Measurements from ENCODE around the gene IRF4.

IRF4 gene

GRCh38 chr6:353642-354614 is 37.6 kb upstream of the IRF4 start:
- DNase-seq (ENCODE audit: low read depth) = no peak

GRCh38 chr6:354631-355280 is 36.8 kb upstream of the IRF4 start:
- no peak overlapping the region for H3K4me3 ChIP-seq (ENCODE audit: control insufficient read depth, low read depth, low read length)
- DNase-seq (ENCODE audit: low read depth) = no peak
- no peak for TF ChIP-seq CTCF (IDR thresholded peaks at IDR 0.05; ENCODE audit: control insufficient read depth, insufficient read depth, low read depth, low read length, missing control alignments)

More at GRCh38 chr6:353642-354614, 37.6 kb upstream of the IRF4 start:
- no peak for TF ChIP-seq CTCF (IDR thresholded peaks at IDR 0.05; ENCODE audit: control insufficient read depth, insufficient read depth, low read depth, low read length, missing control alignments)
- no peak overlapping the region for H3K4me3 ChIP-seq (ENCODE audit: control insufficient read depth, low read depth, low read length)

- H3K4me3 ChIP-seq (ENCODE audit: control insufficient read depth, low read depth, low read length) = no peak overlapping the region
- no peak for TF ChIP-seq CTCF (IDR thresholded peaks at IDR 0.05; ENCODE audit: control insufficient read depth, insufficient read depth, low read depth, low read length, missing control alignments)
- no peak for DNase-seq (ENCODE audit: low read depth)
Observed at GRCh38 chr6:355373-356208, 36.0 kb upstream of the IRF4 start.

- no peak overlapping the region for H3K4me3 ChIP-seq (ENCODE audit: control insufficient read depth, low read depth, low read length)
- DNase-seq (ENCODE audit: low read depth) = no peak
- TF ChIP-seq CTCF (IDR thresholded peaks at IDR 0.05; ENCODE audit: control insufficient read depth, insufficient read depth, low read depth, low read length, missing control alignments) = no peak
Observed at GRCh38 chr6:356828-357251, 34.7 kb upstream of the IRF4 start.

GRCh38 chr6:357261-357790 is 34.2 kb upstream of the IRF4 start:
- DNase-seq (ENCODE audit: low read depth) = no peak
- no peak for TF ChIP-seq CTCF (IDR thresholded peaks at IDR 0.05; ENCODE audit: control insufficient read depth, insufficient read depth, low read depth, low read length, missing control alignments)
- H3K4me3 ChIP-seq (ENCODE audit: control insufficient read depth, low read depth, low read length) = no peak overlapping the region

GRCh38 chr6:357791-358341 is 33.7 kb upstream of the IRF4 start:
- DNase-seq (ENCODE audit: low read depth) = no peak
- TF ChIP-seq CTCF (IDR thresholded peaks at IDR 0.05; ENCODE audit: control insufficient read depth, insufficient read depth, low read depth, low read length, missing control alignments) = no peak
- no peak overlapping the region for H3K4me3 ChIP-seq (ENCODE audit: control insufficient read depth, low read depth, low read length)

Measured in AG09309 (cell line).